T follicular helper cell (primary cell): ENCODE results near the gene CDYL2.
"Not testable (repeated sequence)": the region's sequence is repeated elsewhere in the genome, so short reads cannot be mapped to it uniquely, and the experiment has no call there.

Experiments used
- DNase-seq: peaks from one replicate; pipeline ENCODE4 v3.0.0-alpha.2; 2020; ENCODE audit warnings: low read depth
- total RNA-seq, 2 experiments: gene quantifications; one replicate each; lab custom pipeline; 2026; lab: John Stamatoyannopoulos, UW

Gene CDYL2
- total RNA-seq = 43.9 to 74.0 reads per million in 2 experiments

- DNase-seq = peak; percentile 16
These were observed at the start of gene CDYL2 for GRCh38 chr16:80804526-80805383. CDYL2 (minus strand) TSS chr16:80804598; CDS start chr16:80804173, 425 bp downstream.

GRCh38 chr16:80852261-80852872 is 48.0 kb upstream of the CDYL2 start:
- no peak for DNase-seq

- no peak for DNase-seq
These were observed 47.4 kb upstream of the CDYL2 start for GRCh38 chr16:80851831-80852230.

- DNase-seq = no peak
These were observed 46.4 kb upstream of the CDYL2 start for GRCh38 chr16:80850757-80851156.

GRCh38 chr16:80848862-80849261 is 44.5 kb upstream of the CDYL2 start:
- no peak for DNase-seq

GRCh38 chr16:80846680-80847079 is 42.3 kb upstream of the CDYL2 start:
- no peak for DNase-seq

GRCh38 chr16:80846275-80846674 is 41.9 kb upstream of the CDYL2 start:
- no peak for DNase-seq

GRCh38 chr16:80844395-80844794 is 40.0 kb upstream of the CDYL2 start:
- DNase-seq = no peak

- DNase-seq = no peak
These were observed 36.8 kb upstream of the CDYL2 start for GRCh38 chr16:80841231-80841630.

GRCh38 chr16:80837533-80838147 is 33.2 kb upstream of the CDYL2 start:
- DNase-seq = no peak

GRCh38 chr16:80836846-80837245 is 32.4 kb upstream of the CDYL2 start:
- DNase-seq = no peak

GRCh38 chr16:80836202-80836601 is 31.8 kb upstream of the CDYL2 start:
- no peak for DNase-seq

GRCh38 chr16:80831039-80831438 is 26.6 kb upstream of the CDYL2 start:
- no peak for DNase-seq

- DNase-seq = no peak
These were observed 24.1 kb upstream of the CDYL2 start for GRCh38 chr16:80828495-80828894.

GRCh38 chr16:80827007-80827406 is 22.6 kb upstream of the CDYL2 start:
- DNase-seq = no peak

- DNase-seq = no peak
These were observed 21.0 kb upstream of the CDYL2 start for GRCh38 chr16:80825365-80825758.

- peak; percentile 19 for DNase-seq
These were observed 20.4 kb upstream of the CDYL2 start for GRCh38 chr16:80824623-80825364.

GRCh38 chr16:80819988-80820387 is 15.6 kb upstream of the CDYL2 start:
- DNase-seq = no peak

- DNase-seq = no peak
These were observed 12.0 kb upstream of the CDYL2 start for GRCh38 chr16:80816356-80816755.

- DNase-seq = not testable (repeated sequence)
These were observed 10.9 kb upstream of the CDYL2 start for GRCh38 chr16:80815278-80815677.

GRCh38 chr16:80812593-80812992 is 8.2 kb upstream of the CDYL2 start:
- no peak for DNase-seq

GRCh38 chr16:80809366-80809765 is 5.0 kb upstream of the CDYL2 start:
- no peak for DNase-seq
